Measurements from ENCODE around the gene GALNT2.

Gene GALNT2

DNA sequence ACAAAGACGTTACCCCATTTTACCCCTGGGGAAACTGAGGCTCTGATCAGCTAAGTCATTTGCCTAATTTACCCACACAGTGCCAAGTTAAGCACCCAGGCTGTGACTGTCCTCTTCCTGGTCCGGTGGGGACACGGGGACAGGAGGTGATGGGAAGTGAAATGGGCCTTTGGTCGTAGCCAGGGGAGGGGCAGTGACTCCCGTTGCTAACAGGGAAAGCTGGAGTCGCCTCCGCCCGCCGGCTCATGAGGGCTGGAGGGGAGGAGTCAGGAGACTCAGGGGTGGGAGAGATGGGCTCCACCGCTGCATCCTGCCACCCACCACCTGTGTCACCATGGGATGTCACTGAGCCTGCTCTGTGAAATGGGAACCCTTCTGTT is 219.8 kb downstream of the GALNT2 start:
- DNase-seq, result no peak

DNA sequence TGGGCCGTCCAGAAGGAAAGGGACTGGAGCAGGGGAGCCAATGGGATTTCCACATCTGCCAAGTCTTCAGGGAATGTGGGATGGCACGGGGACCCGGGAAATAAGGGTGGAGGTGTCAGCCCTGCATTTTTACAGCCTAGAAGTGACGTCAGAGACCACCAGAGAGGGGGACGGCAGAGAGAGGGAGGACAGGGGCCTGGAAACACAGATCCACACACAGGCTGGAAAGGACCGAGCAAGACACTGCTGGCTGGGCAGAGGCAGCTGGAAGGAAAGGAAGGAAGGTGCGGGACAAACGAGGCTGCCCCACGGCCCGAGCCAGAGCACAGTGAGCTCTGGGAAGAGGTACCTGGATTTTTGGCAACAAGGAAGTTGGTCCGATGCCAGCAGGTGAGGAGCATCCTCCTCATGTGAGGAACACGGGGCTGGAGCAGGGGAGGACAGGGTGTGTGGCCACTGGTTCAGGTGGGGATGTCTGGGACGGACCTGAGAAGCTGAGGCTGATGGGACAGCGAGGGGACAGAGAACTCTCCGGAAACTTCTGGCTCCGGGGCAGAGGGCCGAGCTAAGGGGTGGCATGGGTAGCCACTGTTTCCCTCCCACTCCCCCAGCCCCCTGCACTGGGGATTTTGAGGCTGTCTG is 220.8 kb downstream of the GALNT2 start:
- no peak for DNase-seq

DNA sequence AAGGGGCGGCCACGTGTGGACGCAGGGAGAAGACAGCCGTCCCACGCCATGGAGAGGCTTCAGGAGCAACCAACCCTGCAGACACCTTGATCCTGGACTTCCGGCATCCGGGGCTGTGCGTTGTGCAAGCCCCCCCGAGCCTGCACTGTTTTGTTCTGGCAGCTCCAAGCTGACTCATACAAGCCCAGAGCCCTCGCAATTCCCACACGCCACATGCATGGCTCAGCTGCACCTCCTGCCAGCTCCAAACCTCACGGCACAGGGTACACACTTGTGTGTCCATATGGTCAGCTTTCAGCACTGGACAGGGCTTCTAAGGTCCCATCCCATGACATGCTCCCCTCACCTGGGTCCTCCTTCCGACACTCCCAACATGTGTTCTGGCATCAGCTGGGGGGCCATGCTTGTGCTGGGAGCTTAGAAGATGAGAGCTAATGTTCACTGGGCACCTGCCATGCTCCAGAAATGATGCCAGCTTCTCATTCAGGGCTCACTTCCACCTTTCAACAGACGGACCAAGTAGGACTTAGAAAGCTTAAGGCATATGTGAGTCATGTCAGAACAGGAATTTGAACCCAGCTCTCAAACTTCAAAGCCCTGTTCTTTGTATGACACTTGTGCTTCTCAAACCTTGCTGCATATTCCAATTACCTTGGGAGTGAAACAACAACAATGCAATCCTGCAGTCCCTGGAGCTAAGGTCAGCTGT is 221.8 kb downstream of the GALNT2 start:
- no peak for DNase-seq

DNA sequence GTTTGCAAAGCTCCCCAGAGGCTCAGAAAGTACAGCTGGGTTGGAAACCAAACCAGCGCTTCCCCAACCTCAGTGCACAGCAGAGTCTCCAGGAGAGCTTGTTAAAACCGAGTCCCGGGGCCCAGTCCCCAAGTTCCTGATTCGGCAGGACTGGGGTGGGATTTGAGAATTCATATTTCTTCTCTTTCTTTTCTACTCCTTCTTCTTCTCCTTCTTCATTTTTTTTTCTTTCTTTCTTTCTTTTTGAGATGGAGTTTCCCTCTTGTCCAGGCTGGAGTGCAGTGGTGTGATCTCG is 222.3 kb downstream of the GALNT2 start:
- DNase-seq, result no peak

DNA sequence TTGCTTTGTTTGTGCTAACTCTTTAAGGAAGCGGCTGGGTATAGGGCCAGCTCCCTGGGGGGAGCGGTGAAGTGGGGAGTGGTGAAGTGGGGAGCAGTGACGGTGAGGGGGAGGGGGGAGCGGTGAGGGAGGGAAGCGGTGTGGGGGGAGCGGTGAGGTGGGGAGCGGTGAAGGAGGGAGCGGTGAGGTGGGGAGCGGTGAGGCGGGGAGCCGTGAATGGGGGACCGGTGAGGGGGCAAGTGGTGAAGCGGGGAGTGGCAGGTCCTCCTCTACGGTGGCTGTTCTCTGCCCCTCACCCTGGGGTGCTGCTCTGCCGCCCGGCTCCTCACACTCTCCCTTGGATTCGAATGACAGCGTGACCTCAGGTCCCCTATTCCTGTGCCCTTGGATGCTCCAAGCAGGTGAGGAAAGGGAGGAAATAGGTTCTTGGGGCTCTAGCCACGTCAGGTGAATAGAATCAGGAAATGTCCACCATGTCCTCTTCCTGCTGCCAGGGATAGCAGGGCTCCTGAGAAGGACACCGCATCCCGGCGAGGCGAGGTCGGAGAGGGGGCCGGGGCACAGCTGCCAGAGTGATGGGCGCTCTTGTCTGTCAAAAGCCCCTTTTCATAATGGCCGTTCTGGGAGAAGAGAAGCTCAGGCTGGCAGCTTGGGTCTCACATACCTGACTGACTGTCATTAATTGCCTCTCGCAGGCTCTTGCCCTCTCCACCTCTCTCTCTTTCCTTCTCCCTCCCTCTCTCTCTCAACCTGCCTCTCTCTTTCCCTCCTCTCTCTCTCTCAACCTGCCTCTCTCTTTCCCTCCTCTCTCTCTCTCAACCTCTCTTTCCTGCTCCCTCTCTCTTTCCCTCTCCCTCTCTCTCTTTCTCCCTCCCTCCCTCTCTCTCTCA is 224.9 kb downstream of the GALNT2 start:
- no peak for DNase-seq

DNA sequence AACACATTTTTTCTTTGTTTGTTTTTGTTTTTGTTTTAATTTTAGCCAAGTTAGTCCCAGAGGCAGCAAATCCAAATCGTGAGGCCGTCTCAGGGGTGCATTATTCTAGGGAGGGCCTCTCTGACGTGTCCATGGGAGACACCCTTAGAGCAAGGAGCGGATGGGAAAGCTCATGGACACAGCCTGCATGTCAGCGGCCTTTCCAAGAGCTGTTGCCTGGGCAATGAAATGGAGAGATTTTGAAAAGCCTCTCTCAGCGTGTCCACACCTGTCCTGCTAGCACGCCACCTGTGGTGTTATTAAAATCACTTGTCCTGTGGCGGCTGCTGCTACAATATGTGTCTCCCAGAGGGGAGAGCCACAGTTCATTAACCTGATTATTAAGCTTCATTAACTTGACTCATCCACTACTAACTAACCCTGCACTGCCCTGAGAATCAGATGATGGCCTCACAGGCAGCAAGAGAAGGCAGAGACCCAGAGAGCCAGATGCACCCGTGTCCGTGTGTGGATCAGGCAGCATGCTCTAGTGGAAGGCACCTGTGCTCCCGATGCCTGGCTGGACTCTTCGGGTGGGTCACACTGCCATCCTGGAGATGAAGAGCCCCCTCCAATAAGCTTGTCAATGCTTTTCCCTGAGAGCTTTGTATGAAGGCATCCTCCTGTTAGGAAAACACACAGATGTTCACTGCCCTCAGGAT is 225.8 kb downstream of the GALNT2 start:
- DNase-seq, result no peak

GRCh38 chr1:230293390-230293700 is 226.3 kb downstream of the GALNT2 start:
- no peak for DNase-seq

DNA sequence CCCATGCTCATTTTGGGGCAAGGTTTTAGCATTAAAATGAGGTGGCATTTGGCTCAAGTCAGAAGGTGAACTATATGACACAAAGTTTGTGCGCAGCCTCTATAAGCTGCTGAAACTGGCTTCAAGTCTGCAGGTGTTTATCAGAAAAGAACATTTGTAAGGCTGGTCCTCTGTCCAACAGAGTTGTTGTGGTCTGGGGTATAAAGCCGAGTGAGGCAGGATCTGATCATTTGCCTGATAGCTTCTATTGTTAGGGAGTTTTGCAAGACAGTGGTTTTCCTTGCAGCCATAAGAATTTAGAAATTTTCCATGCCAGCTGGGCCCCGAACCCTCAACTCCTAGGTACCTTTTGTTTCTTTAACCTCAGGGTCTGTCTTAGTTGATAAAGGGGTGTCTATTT is 228.3 kb downstream of the GALNT2 start:
- no peak for DNase-seq

GRCh38 chr1:230299191-230300006 is 232.4 kb downstream of the GALNT2 start:
- no peak for DNase-seq

- DNase-seq, result no peak
These were observed 233.6 kb downstream of the GALNT2 start for GRCh38 chr1:230300322-230301301.

GRCh38 chr1:230301322-230301721 is 234.3 kb downstream of the GALNT2 start:
- DNase-seq, result no peak

- no peak for DNase-seq
These were observed 234.8 kb downstream of the GALNT2 start for GRCh38 chr1:230301822-230302221.

DNA sequence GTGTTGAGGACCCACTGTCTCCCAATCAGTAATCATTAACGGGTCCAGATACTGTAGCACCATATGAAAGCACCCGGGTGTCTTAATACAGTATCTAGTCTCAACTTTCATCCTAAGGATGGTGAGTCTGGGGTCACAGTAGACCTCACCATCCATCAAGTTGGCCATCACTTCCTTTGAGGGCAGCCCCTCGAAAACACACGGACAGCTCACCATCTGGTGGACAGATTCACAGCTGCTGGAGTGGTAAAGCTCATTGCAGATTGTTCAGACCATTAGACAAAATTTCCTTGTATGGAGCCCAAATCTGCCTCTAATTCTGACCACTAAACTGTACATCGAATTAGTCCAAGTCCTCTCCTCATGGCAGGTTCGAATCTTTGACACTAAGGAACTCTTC is 236.0 kb downstream of the GALNT2 start:
- no peak for DNase-seq

- no peak for DNase-seq
These were observed 236.8 kb downstream of the GALNT2 start for GRCh38 chr1:230303822-230304221.

DNA sequence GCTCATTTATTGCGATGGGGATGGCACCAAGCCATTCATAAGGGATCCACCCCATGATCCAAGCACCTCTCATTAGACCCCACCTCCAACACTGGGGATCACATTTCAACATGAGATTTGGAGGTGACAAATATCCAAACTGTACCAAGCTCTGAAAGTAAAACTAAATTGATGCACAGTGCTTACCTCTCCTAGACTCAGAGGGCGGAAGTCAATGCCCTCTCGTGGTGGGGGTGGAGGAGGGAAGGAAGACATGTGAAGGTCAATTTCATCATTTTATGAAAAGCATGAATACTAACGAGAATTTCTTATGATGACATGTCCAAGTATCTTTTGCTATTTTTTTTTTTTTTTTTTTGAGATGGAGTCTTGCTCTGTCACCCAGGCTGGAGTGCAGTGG is 239.1 kb downstream of the GALNT2 start:
- DNase-seq, result no peak

GRCh38 chr1:230307213-230307612 is 240.2 kb downstream of the GALNT2 start:
- DNase-seq, result no peak

- DNase-seq, result no peak
These were observed 241.0 kb downstream of the GALNT2 start for GRCh38 chr1:230308039-230308438.

- no peak for DNase-seq
These were observed 241.8 kb downstream of the GALNT2 start for GRCh38 chr1:230308821-230309220.

GRCh38 chr1:230309646-230310177 is 242.7 kb downstream of the GALNT2 start:
- DNase-seq, result no peak

DNA sequence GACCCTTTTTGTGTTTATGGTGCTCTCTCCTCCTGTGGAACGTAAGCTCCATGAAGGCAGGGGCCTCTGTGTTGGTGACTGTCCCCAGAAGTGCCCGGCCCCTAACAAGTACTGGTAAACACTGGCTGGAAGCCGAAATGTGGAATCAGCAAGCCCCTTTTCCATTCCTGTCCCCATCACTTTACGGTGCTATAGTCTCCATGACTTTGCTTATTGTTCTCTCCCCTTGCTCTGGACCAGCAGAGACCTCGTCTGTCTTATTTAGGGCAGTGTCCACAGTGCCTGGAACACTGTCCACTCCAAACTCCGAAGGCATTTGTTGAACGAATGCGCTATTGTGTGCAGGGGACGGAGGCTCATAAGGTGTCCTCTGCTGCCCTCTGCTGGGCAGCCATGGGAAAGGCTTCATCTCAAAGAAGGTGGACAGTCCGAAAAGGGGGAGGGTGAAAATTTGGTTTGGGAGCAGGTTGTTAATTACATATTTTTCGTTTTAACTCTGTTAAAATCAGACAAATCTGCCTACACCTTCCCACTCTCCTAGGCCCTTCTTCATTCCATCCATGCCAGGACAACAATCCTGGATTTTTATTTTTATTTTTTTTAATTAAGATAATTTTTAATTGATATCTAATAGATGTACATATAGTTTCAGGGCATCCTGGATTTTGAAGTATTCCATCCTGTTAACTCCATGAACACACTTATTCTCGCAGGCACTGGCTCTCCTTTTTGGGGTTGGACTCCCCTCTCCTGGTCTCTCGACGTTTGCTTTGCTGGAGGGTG is 243.5 kb downstream of the GALNT2 start:
- DNase-seq, result peak; percentile 37 to 64
